CD4-positive, alpha-beta T cell treated with Interferon gamma for 1 hour (primary cell): ENCODE data around the gene CPT1A.

Source experiments
- DNase-seq: peaks from one replicate; pipeline ENCODE4 v3.0.0-alpha.2; 2020

Gene CPT1A

DNA sequence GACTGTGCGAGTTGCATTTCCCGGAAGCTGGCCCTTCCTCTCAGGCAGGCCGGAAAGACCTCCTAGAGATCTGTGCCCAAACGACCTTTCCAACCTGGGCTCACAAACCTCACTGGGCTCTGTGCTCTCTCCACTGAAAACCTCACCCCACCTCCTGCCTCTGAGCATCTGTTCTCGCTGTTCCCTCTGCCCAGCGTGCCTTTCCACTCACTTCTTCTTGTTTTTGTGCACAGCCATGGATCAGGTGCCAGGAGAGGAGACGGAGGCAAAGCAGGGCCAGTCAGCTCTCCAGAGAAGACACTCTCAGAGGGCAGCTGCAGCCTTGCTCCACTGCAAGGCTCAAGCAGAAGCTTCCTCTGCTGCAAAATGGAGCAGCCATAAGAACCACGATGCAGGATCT lies 10.9 kb upstream of the CPT1A start:
- no peak for DNase-seq

DNA sequence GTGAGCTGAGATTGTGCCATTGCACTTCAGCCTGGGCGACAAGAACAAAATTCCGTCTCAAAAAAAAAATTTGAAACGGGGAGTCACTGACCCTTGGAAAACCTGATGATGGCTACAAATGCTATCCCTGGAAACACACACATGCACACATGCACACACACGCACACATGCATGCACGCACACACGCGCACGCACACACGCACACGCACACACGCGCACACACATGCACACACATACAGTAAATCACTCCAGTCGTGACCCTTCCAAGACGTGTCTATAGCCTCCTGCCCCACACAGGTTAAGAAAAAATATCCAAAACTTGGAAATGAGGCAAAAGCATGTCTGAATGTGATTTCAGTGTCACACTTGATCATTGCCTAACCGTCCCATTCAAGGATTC lies 6.7 kb upstream of the CPT1A start:
- no peak for DNase-seq

GRCh38 chr11:68847395-68847794 lies 5.7 kb upstream of the CPT1A start:
- no peak for DNase-seq

- DNase-seq: no peak
Measured at GRCh38 chr11:68845351-68846002, 3.8 kb upstream of the CPT1A start.

DNA sequence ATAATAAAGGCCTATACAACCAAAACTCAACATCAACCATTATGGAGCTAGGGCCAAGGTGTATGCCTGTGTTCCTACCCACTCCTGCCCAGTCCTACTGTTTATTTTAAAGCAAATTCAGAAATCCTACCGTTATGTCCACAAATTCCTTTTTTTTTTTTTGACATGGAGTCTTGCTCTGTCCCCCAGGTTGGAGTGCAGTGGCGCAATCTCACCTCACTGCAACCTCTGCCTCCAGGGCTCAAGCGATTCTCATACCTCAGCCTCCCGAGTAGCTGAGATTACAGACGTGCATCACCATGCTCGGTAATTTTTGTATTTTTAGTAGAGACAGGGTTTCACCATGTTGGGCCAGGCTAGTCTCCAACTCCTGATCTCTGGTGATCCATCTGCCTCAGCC lies 3.1 kb upstream of the CPT1A start:
- DNase-seq: no peak

DNA sequence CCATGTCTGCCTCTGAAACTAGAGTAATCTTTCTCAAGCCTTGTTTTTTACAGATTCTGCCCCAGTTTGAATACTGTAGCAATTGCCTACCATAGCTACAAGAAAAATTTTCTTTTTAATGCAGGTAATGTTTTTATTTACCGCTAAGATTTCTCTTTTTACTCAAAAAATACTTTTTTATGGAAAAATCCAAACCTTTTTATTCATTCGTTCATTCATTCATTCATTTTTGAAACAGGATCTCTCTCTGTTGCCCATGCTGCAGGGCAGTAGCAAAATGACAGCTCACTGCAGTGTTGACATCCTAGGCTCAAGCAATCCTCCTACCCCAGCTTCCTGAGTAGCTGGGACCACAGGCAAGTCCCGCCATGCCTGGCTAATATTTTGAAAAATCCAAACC lies 2.7 kb upstream of the CPT1A start:
- DNase-seq: no peak

DNA sequence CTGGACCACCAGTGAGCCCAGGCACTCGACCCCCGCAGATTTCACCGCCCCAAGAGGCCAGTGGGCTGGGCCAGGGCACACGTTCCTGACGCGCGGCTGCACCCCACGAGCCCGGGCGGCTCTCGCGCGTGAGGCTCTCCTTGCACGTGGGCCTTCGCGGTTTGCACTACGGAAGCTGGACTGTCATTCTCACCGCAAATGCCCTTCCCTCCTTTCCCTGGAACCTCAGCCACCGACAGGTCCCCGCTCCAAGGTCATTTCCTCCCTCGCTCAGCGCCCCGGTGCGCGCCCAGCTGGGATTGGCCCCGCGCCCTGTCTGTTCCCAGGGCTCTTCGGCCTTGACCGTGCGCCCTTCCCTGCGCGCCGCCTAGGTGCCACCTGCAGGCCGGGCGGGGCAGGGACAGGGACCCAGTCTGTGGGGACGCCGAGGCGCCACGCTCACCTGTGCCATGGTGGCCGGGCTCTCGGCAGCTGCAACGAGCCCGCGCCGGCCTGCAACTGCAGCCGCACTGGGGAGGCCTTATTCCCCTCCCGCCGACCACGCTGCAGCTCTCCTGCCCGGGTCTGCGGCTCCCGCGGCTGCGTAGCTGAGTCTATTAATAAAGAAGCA lies 2.1 kb upstream of the CPT1A start:
- DNase-seq: peak; percentile 70

- no peak for DNase-seq
Measured at GRCh38 chr11:68843052-68843561, 1.4 kb upstream of the CPT1A start.

DNA sequence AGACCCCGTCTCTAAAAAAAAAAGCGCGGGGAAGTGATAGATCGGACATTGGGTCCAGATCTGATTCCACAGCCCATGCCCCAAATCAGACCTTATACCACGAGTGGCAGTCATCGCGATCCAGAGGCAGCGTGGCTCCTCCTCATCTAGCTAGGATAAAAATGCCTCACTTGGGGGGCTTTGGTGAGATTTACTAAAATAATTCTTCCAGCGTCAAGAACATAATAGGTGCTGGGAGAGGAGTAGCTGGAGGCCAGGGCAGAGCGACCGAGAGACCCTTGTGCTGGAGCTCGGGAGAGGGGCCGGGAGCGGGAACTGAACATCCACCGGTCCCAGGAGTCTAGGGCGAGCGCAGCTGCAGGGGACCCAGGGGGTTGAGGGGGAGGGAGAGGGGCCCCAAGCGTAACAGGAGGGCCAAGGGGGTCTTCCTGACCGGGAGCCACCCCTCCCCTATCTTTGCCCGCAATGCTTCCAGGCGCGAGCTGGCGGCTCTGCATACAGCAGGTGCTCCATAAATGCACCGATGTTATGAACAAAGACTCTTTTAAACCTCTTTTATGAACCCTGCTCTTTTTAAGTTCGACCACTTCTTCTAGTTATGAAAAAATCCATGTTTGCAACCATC lies 823 bp upstream of the CPT1A start:
- no peak for DNase-seq

GRCh38 chr11:68840661-68841653 lies 759 bp downstream of the CPT1A start:
- DNase-seq: no peak

- DNase-seq: no peak
Measured at GRCh38 chr11:68839911-68840641, 1.6 kb downstream of the CPT1A start.

- peak; percentile 89 for DNase-seq
Measured at GRCh38 chr11:68839054-68839865, 2.5 kb downstream of the CPT1A start.

GRCh38 chr11:68838572-68838964 lies 3.1 kb downstream of the CPT1A start:
- no peak for DNase-seq

DNA sequence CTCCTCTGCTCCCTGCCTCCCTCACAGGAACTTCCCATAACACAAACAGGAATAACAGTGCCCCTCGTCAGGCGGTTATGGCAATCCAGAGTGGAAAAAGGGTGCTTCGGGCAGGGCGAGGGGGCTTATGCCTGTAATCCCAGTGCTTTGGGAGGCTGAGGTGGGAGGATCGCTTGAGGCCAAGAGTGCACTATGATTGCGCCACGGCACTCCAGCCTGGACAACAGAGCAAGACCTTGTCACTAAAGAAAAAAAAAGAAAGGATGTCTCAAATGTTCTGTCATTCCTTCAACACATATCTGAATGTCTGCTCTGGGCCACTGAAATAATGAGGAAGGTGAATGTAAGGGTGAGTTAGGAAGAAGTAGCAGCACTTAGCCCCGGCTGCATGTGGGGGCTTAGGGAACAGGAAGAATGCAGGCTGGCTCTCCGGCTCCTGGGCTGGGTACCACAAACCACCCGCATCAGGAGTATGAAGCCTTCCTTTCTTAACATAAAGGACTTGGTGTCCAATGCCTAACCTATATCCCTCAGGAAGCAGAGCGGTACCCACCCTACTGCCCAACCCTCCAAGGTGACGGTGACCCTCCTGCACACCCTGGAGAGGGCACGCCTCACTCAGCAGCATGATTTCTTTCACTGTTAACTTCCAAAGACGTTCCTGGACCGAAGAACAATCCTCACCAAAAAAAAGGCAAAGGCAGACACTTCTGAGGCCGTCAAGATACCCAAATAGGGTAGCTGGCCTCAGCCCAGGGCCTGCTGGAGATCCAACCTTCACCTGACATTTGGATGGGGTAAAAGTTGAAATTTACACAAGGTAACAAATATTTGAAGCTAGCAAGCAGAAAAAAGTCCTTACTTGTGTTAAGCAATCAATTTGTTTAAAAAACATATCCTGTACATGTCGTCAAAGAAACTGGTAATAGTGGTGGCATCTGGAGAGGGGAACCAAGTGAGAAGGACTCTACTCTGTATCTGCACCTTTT lies 3.8 kb downstream of the CPT1A start:
- no peak for DNase-seq

DNA sequence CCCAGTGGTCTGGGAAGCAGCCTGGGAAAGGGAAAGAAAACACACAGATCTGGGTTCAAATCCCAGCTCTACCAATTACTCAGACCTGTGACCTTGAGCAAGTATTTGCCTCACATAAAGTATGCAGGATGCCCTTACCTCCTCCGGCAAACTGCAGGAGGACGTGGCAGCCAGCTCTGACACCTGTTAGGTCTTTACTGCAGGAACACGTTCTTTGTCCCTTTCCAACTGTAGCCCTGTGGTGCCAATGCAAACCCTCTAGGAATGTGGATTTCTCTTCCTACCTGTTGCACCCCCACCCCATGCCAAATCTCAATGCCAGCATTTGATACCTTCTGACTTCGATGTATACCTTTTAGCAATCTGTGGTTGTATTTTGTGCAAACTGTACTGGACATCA lies 6.0 kb downstream of the CPT1A start:
- DNase-seq: no peak

DNA sequence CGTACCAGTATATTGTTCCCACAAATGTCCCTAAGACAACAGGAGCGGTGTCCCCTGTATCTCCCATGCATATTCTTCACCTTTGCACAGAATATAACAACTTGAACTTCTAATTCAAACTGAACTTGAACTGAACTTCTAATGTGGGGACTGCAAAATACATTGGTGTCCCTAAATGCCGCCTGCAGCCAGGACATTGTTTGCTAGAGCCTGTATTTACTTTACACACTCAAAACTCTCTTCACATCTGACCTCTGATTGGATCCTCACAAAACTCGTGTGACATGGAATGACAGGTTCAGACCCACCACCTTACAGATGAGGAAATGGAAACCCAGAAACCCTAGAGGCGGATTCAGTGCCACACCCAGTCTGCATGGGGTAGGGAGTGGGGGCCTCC lies 6.4 kb downstream of the CPT1A start:
- DNase-seq: no peak

DNA sequence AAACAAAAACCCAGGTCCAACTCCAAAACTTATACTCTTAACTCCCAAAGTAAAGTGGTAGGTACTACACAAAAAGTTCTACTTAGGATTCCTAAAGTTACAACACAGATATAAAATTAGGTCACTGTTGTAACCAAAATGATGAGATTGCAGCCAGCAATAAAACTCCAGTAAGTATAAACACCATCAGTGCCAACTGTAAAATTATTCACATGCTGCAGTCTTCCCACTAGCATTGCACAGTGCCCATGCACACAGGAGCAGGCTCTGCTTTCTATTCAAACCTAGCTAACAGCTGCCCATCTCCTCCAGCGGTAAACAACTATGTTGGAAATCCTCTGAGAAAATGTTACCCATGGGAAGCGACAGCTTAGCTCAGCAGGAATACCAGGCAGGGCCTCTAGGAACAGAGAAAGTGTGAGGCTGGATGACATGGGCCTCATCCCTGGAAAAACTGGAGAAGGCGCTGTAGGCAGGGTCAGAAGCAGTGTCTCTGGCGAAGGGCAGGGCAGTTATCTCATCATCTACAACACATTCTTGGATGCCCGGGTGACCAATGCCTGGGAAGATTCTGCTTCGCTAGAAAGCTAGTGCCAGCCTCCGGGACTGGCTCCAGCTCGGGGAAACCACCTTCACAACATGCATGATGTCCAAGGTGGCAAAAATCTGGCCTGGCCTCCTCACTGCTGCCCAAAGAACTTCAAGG lies 9.1 kb downstream of the CPT1A start:
- no peak for DNase-seq

DNA sequence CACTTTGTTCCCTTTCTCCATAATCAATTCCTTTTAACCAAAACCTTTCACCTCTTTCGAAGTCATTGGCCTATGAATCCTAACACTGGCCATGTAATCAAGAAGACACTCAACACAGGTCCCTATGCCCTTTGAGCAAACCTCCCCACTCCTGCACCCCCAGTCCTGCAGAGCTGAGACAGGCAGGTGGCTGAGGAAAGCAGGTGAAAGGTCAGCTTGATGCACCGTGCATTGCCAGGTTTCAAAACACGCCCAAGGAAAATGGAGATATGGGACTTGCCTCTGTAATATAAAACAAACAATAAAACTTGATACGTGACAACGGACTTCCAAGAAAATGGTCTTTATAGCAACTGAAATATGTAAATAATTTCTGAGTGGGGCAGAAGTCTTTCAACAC lies 10.6 kb downstream of the CPT1A start:
- DNase-seq: no peak

DNA sequence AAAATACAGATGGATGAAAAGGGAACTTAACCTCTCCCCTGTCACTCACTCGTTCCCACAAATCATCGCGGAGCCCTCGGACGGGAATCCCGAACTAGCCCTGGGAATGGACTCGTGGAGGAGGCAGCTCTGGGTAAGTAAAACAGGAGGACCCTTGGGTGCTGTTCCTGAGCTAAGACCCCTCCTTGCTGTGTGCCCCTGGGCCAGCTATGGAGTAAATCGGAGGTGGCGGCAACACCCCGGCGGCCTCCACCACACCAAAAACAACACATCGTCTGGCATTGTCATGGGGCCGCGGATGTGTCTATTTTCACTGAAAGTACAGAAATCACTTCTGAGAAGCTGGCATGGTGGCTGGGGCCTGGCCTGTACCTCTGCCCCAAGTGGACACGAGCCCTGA lies 12.1 kb downstream of the CPT1A start:
- DNase-seq: no peak

GRCh38 chr11:68828957-68829356 lies 12.8 kb downstream of the CPT1A start:
- DNase-seq: no peak
